Lower lobe of right lung (tissue), 2 donors: Measurements from ENCODE around the gene ISG20. TPM values are rescaled to one million over a fixed set of nuclear protein-coding genes. Genes with fewer than 3 reads are reported as not detected.

Source experiments
- ATAC-seq, 2 donors: fragments of 200-7000 bp; cut with Tn5 transposase; one replicate each; pipeline ENCODE4 v1.9.1; 2020 to 2022; ENCODE audit warnings: mild to moderate bottlenecking in 2 of 2, moderate library complexity in 2 of 2
- DNase-seq: peaks from one replicate; pipeline ENCODE4 v3.0.0-alpha.2; 2020
- H3K27ac ChIP-seq: fragments of 200-600 bp; one replicate; pipeline ENCODE4 v1.8.0; 2022
- H3K27me3 ChIP-seq: fragments of 200-600 bp; one replicate; pipeline ENCODE4 v1.8.0; 2022; ENCODE audit warnings: low read depth
- H3K36me3 ChIP-seq: fragments of 200-600 bp; one replicate; pipeline ENCODE4 v1.8.0; 2022; ENCODE audit warnings: mild to moderate bottlenecking
- H3K4me1 ChIP-seq: fragments of 200-600 bp; one replicate; pipeline ENCODE4 v1.8.0; 2022
- H3K4me3 ChIP-seq: fragments of 200-600 bp; one replicate; pipeline ENCODE4 v1.8.0; 2022; ENCODE audit warnings: mild to moderate bottlenecking
- H3K9me3 ChIP-seq: fragments of 200-600 bp; one replicate; pipeline ENCODE4 v1.8.0; 2022
- CTCF ChIP-seq: fragments of 200-600 bp; IDR thresholded peaks from one replicate; pipeline ENCODE4 v1.8.0; 2022; ENCODE audit warnings: antibody characterized with exemption, mild to moderate bottlenecking
- intact Hi-C: fragments of 100-400 bp; cut with DNase I; formaldehyde crosslinking; loops from one replicate; pipeline ENCODE4 v1.11.0; 2022
- microRNA-seq: library from miRNA; unstranded; fragments of <30 nt; microRNA quantifications from one replicate; pipeline ENCODE4 v1.2.0, GENCODE V29; 2020; ENCODE audit warnings: borderline number of aligned reads
- total RNA-seq: library from RNA; stranded (reverse); fragmentation: NEBNext Ultra II Directional; extraction: Animal tissue kit (Norgen Biotek cat#: 25700); gene quantifications from one replicate; pipeline ENCODE4 v1.2.1, GENCODE V29; 2021
- donor health status: DM: no; HTN: yes; CAD: no; lungs with severe emphysema.

The ISG20 gene
- total RNA-seq, 1 donor from 2014 or later: 32.0 TPM

DNA sequence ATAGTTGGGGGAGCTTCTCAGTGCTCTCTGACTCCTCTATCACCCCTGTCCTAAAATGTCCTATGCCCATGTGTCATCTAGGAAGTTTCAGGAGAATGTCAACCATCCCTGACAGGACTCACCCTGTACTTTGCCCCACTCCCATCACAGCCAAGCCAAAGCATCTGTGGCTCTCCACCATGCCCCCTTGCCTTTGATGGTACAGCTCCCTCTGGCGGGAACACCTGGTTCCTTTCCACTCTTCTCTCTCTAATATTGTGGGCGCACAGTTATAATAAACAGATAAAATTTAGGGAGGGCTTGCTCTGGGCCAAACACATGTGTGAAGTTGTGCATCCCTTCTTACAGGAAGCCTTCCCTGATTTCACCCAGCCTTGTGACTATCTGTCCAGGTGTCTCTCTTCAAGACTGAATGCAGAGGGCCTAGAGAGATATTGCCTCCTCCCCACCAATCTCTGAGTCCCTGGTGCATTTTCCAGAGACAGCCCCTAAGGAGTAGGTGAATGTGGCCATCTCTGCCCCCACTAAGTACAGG is 62.8 kb downstream of the ISG20 start:
- no peak overlapping the region for H3K27ac ChIP-seq
- peaks cover 8% of the 10 kb centered on the region for H3K4me1 ChIP-seq
- peak; percentile 31 for TF ChIP-seq CTCF
- ATAC-seq (peak in 1 of 2 donors; percentile 7), DNase-seq (no peak)
- H3K9me3 ChIP-seq: no peaks in the 10 kb centered on the region
- H3K27me3 ChIP-seq: peaks cover 16% of the 10 kb centered on the region
- intact Hi-C loops: no loop called here
- no peaks in the 10 kb centered on the region for H3K36me3 ChIP-seq
- no peak overlapping the region for H3K4me3 ChIP-seq

- ATAC-seq (no peak), DNase-seq (no peak)
- H3K4me3 ChIP-seq: no peak overlapping the region
- peaks cover 17% of the 10 kb centered on the region for H3K27me3 ChIP-seq
- intact Hi-C loops: no loop called here
- H3K27ac ChIP-seq: no peak overlapping the region
- no peaks in the 10 kb centered on the region for H3K36me3 ChIP-seq
- H3K9me3 ChIP-seq: no peaks in the 10 kb centered on the region
- H3K4me1 ChIP-seq: peaks cover 8% of the 10 kb centered on the region
- TF ChIP-seq CTCF: no peak
Measured at GRCh38 chr15:88702983-88703382, 64.2 kb downstream of the ISG20 start.

DNA sequence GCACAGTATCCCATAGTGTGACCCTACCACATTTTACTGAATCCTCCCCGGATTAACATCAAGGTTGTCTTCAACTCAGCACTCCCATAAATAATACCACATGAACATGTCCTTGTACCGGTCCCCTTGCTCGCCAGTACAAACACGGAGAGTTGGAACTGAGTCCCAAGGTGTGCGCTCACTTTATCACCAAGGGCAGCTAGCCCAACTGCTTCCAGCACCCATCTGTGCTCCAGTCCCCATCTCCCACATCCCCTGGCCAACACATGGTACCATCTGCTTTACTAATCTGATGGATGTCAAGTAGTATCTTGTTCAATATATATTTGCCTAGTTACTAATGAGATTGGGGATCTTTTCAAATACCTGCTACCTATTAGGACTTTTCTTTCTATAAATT is 64.7 kb downstream of the ISG20 start:
- Histone ChIP-seq H3K4me1 (peaks cover 8% of the 10 kb centered on the region), H3K36me3 (no peaks in the 10 kb centered on the region), H3K27me3 (peaks cover 17% of the 10 kb centered on the region), H3K27ac (no peak overlapping the region), H3K4me3 (no peak overlapping the region), H3K9me3 (no peaks in the 10 kb centered on the region)
- no peak for DNase-seq
- intact Hi-C loops: no loop called here
- no peak for ATAC-seq
- no peak for TF ChIP-seq CTCF

GRCh38 chr15:88704791-88705768 is 66.3 kb downstream of the ISG20 start:
- no peak for DNase-seq
- no peak for TF ChIP-seq CTCF
- Histone ChIP-seq H3K4me1 (peaks cover 8% of the 10 kb centered on the region), H3K4me3 (peak overlapping the region; percentile 52), H3K27me3 (peaks cover 17% of the 10 kb centered on the region), H3K27ac (peak overlapping the region; percentile 33), H3K9me3 (no peaks in the 10 kb centered on the region), H3K36me3 (no peaks in the 10 kb centered on the region)
- intact Hi-C loops: no loop called here
- ATAC-seq: peak; percentile 21 to 54

DNA sequence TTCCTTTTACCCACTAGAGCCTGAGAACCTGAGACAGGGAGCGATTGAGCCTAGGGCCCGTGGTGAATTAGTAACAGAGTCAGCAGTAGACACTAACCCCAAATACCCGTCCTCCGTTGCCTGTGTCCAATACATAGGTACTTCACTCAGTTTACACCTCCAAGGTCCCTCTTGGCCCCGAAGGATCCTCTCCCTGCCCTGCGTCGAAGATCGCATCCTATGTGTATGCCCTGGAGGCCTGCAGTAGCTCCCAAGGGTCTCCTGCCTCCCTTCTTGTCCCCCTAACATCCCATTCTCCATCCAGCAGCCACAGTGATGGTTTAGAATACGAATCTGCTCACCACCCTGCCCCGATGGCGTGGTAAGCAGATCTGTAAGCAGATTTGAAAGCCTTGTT is 67.0 kb downstream of the ISG20 start:
- Histone ChIP-seq H3K9me3 (no peaks in the 10 kb centered on the region), H3K27me3 (peaks cover 17% of the 10 kb centered on the region), H3K27ac (no peak overlapping the region), H3K4me1 (peaks cover 8% of the 10 kb centered on the region), H3K4me3 (peak overlapping the region; percentile 52), H3K36me3 (no peaks in the 10 kb centered on the region)
- ATAC-seq: no peak
- DNase-seq: no peak
- intact Hi-C loops: no loop called here
- no peak for TF ChIP-seq CTCF

Small RNAs within 50 kb of the gene (microRNA-seq; reads per million reads assigned to microRNA genes)
- not detected for gene MIR1179
- gene MIR3529: not detected
- gene MIR7-2: not detected

Other genes with a start within 250 kb of the ISG20 start
- gene MRPL46, start 171.6 kb upstream of the ISG20 start, total RNA-seq: 15.3 TPM
- 32.7 TPM for gene MRPS11, start 171.3 kb upstream of the ISG20 start, total RNA-seq
- 5.0 TPM for gene DET1, start 92.3 kb upstream of the ISG20 start, total RNA-seq
- gene AEN, start 17.7 kb upstream of the ISG20 start, total RNA-seq: 23.8 TPM
- gene ACAN, start 164.4 kb downstream of the ISG20 start, total RNA-seq: 0.12 TPM